GM12864 (cell line): ENCODE data around the gene GNAT1.
A peak's percentile ranks its signal among the peaks of the same experiment; 100 is the strongest.

Experiments
- DNase-seq: peaks from one replicate; pipeline ENCODE4 v3.0.0-alpha.2; 2011; ENCODE audit warnings: low read depth
- H3K4me3 ChIP-seq: 2 replicates; pipeline ENCODE4 v1.5.1; 2011; ENCODE audit warnings: mild to moderate bottlenecking, low read depth, low read length, control low read depth
- TF ChIP-seq, protein P1 (sequence below): IDR thresholded peaks from 2 replicates; pipeline ENCODE4 v1.5.1; 2011; ENCODE audit warnings: low read depth, mild to moderate bottlenecking, moderate library complexity, low read length, control low read depth, inconsistent platforms; ENCODE audit errors: missing control alignments

The GNAT1 gene

DNA sequence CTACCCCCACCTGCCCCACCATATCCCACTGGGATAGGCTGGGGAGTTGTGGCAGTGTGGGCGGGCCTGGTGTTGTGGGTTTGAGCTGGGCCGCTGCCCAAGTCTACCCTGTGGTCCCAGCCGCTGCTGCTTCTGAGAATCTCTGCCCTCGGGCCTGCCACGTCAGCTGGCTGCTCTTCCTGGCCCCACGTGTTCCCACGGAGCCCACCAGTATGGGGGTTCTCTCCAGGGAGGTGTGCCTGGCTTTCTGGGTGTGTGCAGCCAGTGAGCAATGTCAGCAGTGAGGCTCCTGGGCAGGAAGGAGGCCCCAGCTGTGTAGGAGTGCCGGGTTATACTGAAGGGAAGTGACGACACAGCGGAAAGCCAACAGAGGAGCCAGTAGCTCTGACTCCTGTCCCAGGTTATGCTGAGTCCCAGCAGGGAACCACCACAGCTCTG lies 55.1 kb downstream of the GNAT1 start:
- DNase-seq = no peak
- peak overlapping the region; percentile 43 for H3K4me3 ChIP-seq
- TF ChIP-seq, protein P1, sequence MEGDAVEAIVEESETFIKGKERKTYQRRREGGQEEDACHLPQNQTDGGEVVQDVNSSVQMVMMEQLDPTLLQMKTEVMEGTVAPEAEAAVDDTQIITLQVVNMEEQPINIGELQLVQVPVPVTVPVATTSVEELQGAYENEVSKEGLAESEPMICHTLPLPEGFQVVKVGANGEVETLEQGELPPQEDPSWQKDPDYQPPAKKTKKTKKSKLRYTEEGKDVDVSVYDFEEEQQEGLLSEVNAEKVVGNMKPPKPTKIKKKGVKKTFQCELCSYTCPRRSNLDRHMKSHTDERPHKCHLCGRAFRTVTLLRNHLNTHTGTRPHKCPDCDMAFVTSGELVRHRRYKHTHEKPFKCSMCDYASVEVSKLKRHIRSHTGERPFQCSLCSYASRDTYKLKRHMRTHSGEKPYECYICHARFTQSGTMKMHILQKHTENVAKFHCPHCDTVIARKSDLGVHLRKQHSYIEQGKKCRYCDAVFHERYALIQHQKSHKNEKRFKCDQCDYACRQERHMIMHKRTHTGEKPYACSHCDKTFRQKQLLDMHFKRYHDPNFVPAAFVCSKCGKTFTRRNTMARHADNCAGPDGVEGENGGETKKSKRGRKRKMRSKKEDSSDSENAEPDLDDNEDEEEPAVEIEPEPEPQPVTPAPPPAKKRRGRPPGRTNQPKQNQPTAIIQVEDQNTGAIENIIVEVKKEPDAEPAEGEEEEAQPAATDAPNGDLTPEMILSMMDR = no peak
